Smooth muscle cell of the brain vasculature (primary cell): Measurements from ENCODE around the gene SLC5A3.

ENCODE experiments used
- DNase-seq: peaks from one replicate; pipeline ENCODE4 v3.0.0-alpha.2; 2012; ENCODE audit warnings: low read depth, low spot score

SLC5A3 gene

DNA sequence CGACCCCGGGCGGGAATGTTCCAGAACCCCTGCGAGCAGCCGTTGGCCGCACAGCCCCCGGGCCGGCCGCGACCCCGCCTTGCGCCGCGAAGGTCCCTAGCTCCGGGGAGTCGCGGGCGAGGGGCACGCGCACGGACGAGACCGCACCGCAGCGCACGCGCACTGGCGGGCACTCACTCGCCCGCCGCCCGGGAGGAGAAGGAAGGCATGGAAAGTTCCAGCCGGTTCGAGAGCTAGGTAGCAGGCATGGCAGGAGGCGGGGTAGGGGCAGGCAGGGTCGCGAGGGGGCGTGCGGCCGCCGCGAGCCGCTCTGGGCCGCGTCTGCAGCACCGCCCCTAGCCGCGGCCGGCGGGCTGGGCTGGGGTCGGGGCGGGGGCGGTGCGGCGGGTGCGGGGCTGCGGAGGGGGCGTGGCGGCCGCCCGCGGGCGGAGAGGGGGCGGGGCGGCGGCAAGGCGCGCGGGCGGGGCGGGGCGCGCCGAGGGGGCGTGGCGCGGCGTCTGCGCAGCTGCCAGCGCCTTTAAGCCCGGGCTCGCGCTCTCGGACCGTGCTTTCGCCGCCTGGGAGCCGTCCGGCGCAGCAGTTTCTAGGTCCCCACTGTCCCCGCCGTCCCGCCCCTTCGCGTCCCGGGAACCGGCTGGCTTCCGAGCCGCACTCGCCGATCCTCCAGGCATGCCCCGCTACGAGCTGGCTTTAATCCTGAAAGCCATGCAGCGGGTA lies at the start of gene SLC5A3, which contains the start of gene MRPS6:
SLC5A3 (plus strand) TSS at position 547 of the 717 bp plus-strand sequence. CDS start 21,621 bp downstream, outside the sequence.
MRPS6 (plus strand) TSS at position 547 of the 717 bp plus-strand sequence; CDS start at position 670, 123 bp downstream.
- peak; percentile 39 for DNase-seq

- no peak for DNase-seq
These were observed 49.5 kb upstream of the SLC5A3 start for GRCh38 chr21:34023691-34024373.

DNA sequence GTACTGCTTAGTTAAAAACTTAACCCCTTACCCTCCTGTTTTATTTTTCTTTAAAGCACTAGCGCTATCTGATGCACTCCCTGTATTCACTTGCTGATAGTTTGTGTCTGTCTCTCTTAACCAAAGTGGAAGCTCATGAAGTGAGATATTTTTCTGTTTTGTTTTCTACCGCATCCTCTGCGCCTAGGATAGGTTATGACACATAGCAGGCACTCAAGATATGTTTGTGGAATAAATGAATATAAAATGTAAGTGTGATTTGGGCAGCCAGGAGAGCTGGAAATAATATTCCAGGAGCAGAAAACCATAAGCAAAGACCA lies 49.0 kb upstream of the SLC5A3 start:
- no peak for DNase-seq

GRCh38 chr21:34027721-34028461 lies 45.5 kb upstream of the SLC5A3 start:
- no peak for DNase-seq

DNA sequence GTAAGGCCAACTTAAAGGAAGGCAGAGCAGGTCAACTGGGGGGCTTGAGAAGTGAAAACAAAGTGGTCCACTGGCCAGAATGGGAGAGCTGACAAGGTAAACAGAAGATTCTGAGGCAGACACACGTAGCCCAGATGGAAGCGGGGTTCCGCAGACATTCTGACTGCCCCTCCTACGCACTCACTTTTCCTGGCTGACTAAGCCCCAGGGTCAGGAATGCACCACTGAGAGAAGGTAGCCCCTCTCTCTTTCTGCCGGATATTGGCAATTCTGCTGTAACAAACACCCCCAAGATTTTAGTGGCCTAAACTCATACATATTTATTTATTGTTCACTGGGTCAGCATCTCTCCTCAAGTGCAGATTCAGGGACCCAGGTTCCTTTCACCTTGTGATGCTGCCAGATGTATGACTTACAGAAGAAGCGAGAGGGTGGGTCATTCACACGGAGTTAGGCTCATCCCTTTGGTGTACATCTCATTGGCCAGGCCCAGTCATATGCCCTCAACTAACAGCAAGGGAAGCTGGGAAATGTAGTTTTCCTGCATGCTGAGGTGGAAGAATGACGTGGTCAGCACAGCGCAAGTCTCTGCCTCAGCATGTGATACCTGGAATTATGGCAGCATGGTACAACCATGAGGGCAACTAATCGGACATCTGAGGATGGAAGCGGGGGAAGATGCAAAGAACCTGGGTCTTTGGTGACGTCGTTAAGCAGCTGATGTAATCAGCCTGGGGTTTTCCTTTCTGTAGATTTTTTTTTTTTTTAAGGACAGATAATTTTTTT lies 43.4 kb upstream of the SLC5A3 start:
- peak; percentile 39 for DNase-seq

DNA sequence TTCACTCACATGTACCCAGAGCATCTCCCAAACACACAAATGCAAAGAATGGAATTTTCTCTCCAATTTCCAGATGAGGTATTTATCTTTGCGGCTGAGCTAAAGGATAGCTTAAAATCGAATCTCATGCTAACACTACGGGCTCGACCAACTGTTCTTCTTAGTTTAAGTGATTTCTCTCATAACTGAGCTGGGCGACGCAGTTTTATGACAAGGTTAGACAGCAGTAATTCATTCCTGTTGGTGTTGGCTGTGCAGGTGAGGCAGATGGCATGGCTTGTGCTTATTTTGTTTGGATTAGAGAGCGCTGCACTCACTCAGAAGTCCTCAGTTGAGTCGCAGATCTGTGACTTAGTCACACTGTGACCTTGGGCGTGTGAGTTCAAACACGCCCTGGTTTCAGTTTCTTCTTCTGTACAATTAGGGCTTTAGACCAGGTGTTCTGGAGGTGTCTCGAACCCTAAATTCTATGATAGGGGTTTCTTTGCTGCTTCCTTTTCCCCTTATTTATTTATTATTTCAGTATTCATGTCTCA lies 41.5 kb upstream of the SLC5A3 start:
- no peak for DNase-seq

DNA sequence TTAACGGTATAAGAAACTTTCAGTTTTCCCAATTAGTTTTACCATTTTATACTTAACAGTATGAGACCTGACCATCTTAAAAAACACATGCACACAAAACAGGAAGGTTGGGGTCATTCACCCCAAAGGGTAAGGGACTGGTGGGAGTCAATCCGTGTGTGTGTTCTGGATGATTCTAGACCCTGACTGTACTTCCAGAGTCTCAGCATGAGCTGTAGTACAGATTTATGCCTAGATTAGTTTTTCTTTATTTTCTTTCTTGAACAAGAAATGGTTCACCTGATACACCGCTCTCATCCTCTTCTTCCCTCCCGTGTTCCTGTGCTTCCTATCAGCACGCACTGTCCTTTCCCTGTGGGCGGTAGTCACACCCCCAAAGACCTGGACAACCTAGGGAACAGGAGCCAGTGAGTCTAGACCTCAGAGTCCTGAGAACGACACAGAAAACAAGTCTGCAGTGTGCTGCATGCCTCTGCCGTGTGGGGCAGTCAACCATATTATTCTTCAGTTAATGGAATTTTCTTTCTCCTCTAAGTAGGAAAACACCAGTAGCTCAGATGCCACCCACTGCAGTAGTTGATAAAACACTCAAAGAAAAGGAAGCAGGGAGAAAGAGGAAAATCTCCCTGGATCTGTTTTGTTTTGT lies 38.9 kb upstream of the SLC5A3 start:
- no peak for DNase-seq

DNA sequence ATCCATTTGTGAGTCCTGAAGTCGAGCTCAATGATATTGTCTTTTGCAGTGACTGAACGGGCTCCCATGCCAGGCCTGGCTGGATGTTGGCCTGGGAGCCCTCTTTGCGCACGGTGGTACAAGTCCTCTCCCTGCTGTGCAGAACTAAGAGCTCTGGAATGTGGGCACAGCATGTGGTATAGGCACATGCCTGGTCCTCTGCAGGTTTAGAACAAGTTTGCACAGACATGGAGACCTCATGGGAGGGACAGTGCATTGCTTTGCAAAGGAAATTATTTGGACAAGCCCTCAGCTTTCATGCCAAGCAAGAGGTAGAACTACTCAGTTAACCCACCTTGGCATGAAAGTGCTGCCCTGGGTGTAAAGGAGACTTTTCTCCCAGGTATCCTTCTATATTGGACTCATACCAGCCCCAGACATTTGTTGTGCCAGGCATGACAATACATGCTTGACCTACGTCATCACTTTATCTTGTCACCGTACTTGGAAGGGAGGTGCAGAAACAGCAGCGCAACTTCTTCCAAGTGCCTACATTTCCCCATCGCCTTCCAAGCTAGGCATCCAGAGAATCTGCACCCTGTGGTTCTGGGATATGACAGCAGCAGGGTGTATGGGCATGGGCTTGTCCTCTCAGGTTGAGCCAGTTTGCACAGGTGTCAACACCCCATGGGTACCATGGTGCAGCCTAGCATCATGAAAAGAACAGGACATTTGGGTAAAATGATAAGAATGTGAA lies 37.6 kb upstream of the SLC5A3 start:
- DNase-seq, result no peak

DNA sequence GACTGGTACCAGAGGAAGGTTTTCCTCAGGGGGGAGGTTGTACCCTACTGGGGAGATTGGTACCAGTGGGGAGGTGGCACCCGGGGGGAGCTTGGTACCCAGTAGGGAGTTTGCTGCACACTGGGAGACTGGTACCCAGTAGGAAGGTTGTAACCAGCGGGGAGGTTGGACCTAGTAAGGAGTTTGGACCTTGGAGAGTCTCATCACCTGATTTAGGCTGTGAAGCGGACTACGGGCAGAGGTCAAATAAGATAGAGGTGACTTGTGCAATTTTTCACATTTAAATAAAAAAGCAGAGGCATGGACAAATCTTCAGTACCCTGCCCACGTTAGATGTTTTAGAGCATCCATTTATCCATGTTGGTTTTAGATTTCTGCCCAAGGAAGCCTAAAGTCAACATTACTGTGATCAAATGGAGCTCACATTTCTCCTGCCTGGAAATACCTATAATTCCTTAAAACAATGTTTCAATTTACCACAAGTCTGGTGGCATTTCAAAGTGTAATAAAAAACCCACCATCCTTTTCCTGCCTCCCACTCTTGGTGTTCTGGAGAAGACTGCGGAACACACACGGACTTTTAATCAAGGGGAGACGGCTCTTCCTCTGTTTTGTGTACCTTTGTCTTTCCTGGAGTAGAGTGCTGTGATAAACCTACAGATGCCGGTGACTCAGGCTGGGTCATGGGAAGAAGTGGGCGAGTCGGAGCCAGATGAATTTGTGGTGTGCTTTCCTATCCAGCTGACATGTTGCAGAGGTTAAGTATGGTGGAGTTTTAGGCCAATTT lies 36.2 kb upstream of the SLC5A3 start:
- DNase-seq, result no peak

- no peak for DNase-seq
These were observed 33.5 kb upstream of the SLC5A3 start for GRCh38 chr21:34039678-34040382.

DNA sequence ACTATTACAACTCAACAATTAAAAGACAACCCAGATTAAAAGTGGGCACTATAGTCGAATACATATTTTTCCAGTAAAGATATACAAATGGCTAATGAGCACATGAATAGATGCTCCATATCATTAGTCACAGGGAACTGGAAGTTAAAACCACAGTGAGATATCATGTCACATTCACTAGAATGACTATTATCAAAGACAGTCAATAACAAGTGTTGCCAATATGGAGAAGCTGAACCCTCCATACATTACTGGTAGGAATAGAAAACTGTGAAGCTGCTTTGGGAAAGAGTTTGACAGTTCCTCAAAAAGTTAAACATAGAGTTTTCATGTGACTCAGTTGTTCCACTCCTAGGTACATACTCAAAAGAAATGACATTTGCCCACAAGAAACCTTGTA lies 30.6 kb upstream of the SLC5A3 start:
- no peak for DNase-seq

DNA sequence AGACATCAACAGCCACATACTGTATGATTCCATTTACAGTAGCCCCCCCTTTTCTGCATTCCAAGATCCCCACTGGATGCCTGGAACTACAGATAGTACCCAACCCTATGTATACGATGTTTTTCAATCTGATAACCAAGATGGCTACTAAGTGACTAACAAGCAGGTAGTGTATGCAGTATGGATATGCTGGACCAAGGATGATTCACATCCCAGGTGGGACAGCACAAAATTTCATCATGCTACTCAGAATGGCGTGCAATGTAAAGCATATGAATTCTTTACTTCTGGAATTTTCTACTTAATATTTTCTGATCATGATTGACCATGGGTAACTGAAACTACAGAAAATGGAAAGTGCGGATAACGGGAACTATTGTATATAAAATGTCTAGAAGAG lies 30.0 kb upstream of the SLC5A3 start:
- no peak for DNase-seq

- DNase-seq, result no peak
These were observed 26.5 kb upstream of the SLC5A3 start for GRCh38 chr21:34046917-34047316.

DNA sequence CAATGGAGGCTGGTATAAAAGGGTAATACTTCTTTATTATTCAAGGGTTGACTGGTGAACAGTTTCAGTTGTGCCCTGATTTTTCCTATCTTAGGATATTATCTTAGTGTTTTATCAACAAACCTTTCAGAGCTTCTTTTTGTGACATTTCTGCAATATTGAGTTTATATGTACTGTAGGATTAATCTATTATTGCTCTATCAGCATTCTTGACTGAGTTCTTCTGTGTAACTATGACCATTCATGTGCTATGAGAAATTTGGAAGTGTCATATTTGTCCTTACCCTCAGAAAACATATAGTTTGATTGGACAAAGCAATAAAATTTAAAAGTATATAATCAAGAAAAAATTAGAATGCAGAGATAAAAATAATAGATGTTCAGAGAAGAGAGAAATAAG lies 25.5 kb upstream of the SLC5A3 start:
- DNase-seq, result no peak

- DNase-seq, result no peak
These were observed 21.2 kb upstream of the SLC5A3 start for GRCh38 chr21:34052171-34052570.

GRCh38 chr21:34054259-34054658 lies 19.1 kb upstream of the SLC5A3 start:
- DNase-seq, result no peak

DNA sequence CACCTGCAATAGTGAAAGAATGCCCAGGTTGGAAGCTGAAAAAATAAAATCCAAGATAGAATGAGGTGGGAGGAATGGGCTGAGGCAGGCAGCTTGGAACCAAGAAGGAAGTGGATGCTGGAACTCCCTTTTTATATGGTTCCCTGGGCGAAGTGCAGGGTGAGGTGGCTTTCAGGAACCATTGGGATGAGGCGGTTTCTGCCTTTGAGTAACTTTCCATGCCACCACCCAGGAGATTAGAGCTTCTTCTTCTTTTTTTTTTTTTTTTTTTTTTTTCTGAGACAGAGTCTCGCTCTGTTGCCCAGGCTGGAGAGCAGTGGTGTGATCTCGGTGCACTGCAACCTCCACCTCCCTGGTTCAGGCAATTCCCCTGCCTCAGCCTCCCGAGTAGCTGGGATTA lies 17.8 kb upstream of the SLC5A3 start:
- DNase-seq, result no peak

- DNase-seq, result no peak
These were observed 11.4 kb upstream of the SLC5A3 start for GRCh38 chr21:34061983-34062382.

DNA sequence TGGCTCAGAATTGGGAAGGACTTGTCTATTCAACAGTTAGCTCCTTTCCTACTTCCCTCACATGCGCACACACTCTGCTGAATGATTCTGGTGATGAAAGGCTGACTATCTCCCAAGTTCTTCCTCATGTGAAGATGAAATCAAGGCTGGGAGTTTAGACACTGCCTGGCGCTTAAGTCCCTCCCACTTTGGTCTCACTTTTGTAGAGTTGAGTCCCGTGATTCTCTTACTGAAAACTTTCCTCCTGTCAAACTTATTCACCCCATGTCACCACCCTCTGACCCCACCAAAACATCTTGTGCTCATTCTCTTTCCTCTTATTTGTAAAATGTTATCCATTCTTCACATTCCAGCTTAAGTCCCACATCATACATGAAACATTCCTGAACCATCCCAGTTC lies 8.4 kb upstream of the SLC5A3 start:
- DNase-seq, result no peak
